OCI-M1 (cell line): ENCODE measurements around the gene PERM1.
A peak's percentile ranks its signal among the peaks of the same experiment; 100 is the strongest.

Source experiments
- DNase-seq: peaks from one replicate; lab custom pipeline; 2025; lab: John Stamatoyannopoulos, UW

Gene PERM1

GRCh38 chr1:932776-933602 lies 48.9 kb downstream of the PERM1 start:
- DNase-seq, result no peak

DNA sequence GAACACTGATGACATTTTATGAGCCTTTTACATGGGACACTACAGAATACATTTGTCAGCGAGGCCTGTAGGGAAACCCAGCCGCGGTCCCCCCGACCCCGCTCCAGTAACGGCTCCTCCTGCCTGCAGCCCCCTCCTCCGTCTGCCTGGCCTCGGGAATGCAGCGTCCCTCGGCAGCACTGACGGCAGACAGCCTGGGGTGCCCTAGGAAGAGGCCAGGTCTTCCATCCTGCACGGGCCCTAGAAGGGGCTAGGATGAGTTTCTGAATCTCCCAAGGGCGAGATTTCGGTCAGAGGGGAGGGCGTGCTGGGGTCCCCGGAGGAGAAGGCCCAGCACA lies 49.8 kb downstream of the PERM1 start:
- no peak for DNase-seq

DNA sequence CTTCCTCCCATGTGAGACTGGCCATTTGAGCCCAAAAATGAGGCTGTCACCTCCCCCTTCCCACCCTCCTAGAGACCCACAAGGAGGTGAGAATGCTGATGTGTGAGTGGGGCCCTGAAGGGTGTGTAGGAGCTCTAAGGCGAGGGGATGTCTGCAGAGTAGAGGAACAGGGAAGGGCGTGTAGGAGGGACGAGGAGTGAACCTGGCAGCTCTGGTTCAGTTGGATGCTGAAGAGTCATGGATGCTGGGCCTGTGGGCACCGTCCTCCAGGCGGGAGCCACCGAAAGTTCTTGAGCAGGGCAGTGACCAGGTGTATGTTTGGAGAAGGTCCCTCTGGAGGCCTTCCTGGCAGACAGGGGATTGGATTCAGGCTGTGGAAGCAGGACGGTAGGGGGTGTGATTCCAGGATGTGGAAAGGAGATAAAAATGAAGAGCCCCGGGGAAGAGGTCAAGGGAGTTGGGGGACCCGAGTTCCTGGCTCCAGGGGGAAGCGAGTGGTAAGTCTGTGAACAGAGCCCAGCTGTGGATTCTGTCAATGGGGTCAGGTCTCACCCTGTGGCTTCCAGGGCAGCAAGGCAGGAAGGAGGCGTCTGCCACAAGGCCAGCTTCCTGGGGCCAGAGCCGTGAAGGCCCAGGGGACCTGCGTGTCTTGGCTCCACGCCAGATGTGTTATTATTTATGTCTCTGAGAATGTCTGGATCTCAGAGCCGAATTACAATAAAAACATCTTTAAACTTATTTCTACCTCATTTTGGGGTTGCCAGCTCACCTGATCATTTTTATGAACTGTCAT lies 50.3 kb downstream of the PERM1 start:
- peak; percentile 33 for DNase-seq

DNA sequence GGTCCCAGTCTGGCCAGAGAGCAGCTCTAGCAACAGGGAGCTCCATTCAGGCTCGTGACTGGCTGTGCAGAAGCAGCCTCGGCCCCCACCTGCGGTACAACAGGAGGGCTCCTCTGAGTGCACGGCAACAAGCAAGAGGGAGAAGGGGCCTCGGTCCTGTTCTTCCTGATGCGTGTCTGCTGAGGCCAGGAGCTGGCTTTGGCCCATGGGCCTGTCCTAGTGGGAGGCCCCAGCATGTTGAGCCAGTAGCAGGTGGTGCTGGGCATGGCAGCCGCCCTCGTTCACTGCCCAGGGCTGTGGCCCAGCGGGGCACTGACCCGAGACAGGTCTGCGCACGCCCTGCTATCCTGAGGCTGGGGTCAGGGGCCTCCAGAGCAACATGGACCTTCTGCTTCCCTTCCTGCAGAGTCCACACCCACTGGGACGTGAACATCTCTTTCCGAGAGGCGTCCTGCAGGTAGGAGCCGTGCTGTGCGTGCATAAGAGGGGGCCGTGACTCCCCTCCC lies 51.2 kb downstream of the PERM1 start:
- DNase-seq, result no peak

- no peak for DNase-seq
Observed at GRCh38 chr1:929712-930632, 51.9 kb downstream of the PERM1 start.

DNA sequence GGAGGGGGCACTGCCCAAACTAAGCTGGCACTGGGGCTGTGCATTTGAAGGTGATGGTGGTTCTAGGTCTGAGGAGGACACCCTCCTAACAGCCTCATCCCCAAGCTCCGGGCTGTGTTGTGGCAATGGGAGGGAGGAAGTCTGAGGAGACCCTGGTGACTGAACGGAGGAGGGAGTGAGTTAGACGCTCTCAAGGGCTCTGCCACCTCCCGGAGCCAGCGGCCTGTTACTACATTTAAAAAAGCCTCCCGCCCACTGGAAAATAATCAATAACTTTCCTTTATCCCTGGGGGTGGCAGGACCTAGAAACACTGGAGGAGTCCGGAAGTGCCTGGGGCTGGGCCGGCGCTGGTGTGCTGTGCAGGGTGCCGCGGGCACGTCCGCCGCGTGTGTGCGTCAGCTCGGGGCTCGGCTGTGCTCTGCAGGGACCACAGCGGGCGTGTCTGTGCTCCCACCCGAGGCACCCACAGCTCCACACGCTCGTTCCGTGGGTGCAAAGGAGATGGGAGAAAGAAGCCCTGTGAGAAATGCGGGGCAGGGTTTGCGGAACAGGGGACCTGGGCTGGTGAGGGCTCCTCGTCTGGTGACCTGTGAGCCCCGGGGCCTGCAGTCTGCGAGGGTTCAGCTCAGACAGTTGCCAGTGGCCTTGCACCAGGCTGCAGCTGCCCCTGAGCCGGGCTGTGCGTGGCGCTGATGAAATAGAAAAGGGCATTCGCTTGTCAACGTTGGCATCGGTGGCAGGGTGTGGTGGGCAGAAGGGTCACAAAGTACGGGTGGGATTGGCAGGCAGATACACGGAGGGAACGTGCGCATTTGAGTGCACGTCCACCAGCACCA lies 52.9 kb downstream of the PERM1 start:
- peak; percentile 27 for DNase-seq

- no peak for DNase-seq
Observed at GRCh38 chr1:927748-928147, 54.1 kb downstream of the PERM1 start.

GRCh38 chr1:927234-927633 lies 54.7 kb downstream of the PERM1 start:
- DNase-seq, result no peak

DNA sequence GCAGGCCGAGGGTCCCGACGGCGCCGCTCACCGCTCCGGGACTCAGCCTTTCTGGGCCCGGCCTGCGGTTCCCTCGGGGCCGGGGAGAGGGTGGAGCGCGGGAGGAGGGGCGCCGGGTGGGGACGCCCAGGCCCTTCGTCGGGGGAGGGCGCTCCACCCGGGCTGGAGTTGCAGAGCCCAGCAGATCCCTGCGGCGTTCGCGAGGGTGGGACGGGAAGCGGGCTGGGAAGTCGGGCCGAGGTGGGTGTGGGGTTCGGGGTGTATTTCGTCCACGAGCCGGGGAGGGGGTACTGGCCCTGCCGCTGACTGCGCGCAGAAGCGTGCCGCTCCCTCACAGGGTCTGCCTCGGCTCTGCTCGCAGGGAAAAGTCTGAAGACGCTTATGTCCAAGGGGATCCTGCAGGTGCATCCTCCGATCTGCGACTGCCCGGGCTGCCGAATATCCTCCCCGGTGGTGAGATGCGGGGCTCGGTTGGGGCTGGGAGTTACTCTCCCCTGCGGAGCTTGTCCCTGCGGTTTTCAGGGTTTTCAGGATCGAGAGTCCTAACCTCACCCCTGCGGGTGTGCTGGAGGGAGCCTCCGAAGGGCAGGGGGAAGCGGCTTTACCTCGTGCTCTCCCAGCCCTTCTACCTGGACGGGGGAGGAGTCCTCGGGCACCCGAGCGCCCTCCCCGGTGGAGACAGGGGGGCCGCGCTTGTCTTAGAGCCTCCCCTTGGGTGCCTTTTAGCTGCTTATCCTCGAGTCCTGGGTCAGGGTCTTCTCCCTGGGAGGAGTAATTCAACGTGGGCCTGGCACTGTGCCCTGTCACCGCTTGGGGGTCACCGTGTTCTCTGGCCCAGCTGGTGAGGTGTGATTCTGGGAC lies 56.1 kb downstream of the PERM1 start:
- peak; percentile 36 for DNase-seq
